Breast epithelium (tissue), 4 donors: ENCODE measurements around the gene COBLL1. TPM values are rescaled to one million over a fixed set of nuclear protein-coding genes. Genes with fewer than 3 reads are reported as not detected.

Experiments
- DNase-seq, 2 donors: peaks; one replicate each; pipeline ENCODE4 v3.0.0-alpha.2; 2019; ENCODE audit warnings: low spot score in 2 of 2
- H3K27ac ChIP-seq, 2 donors: fragments of 200-600 bp; sonication (generic) in 1 of 2; one replicate each; pipeline ENCODE4 v1.5.1; 2016 to 2019; ENCODE audit warnings: mild to moderate bottlenecking in 1 of 2
- H3K27me3 ChIP-seq, 2 donors: fragments of 200-600 bp; sonication (generic) in 1 of 2; one replicate each; pipeline versions ENCODE4 v1.5.1 to v1.6.0; 2017 to 2019; ENCODE audit warnings: control low read depth in 1 of 2, mild to moderate bottlenecking in 1 of 2
- H3K36me3 ChIP-seq: fragments of 200-600 bp; one replicate; pipeline ENCODE4 v1.5.1; 2019
- H3K4me1 ChIP-seq, 2 donors: fragments of 200-600 bp; sonication (generic); one replicate each; pipeline ENCODE4 v1.5.1; 2016 to 2019; ENCODE audit warnings: control low read depth in 1 of 2
- H3K4me3 ChIP-seq, 3 donors: fragments of 200-600 bp; sonication (generic); 1 replicate in 2 of 3; 2 replicates in 1 of 3; pipeline ENCODE4 v1.5.1; 2016 to 2019; ENCODE audit warnings: mild to moderate bottlenecking in 3 of 3, moderate library complexity in 2 of 3
- H3K9me3 ChIP-seq, 2 donors: fragments of 200-600 bp; sonication (generic) in 1 of 2; one replicate each; pipeline ENCODE4 v1.5.1; 2016 to 2019; ENCODE audit warnings: control low read depth in 1 of 2
- CTCF ChIP-seq, 3 donors: fragments of 450-650 bp; IDR thresholded peaks; one replicate each; pipeline ENCODE4 v1.5.1; 2016 to 2017; ENCODE audit warnings: antibody characterized with exemption in 3 of 3, mild to moderate bottlenecking in 3 of 3, moderate library complexity in 3 of 3
- POLR2A ChIP-seq: fragments of 450-650 bp; IDR thresholded peaks from one replicate; pipeline ENCODE4 v1.6.1; 2016; ENCODE audit warnings: antibody characterized with exemption, mild to moderate bottlenecking, moderate library complexity
- POLR2AphosphoS5 ChIP-seq, 3 donors: sonication (generic); formaldehyde crosslinking; IDR thresholded peaks; one replicate each; pipeline ENCODE4 v1.6.1; 2017; ENCODE audit warnings: antibody characterized with exemption in 3 of 3
- intact Hi-C: fragments of 100-400 bp; cut with DNase I; formaldehyde crosslinking; loops from one replicate; pipeline ENCODE4 v1.15.1; 2023; ENCODE audit warnings: low total_unique reads
- total RNA-seq, 3 donors: library from RNA; depleted of rRNA; stranded (reverse); fragments of >200 nt; gene quantifications; one replicate each; pipeline ENCODE4 v1.1.0, GENCODE V29; 2016

Gene COBLL1
- total RNA-seq, 3 donors from 2014 or later = 43.6 to 92.8 (median 75.8) TPM

GRCh38 chr2:164747783-164748433 lies 93.7 kb downstream of the COBLL1 start:
- Histone ChIP-seq H3K4me1 (no peaks in the 10 kb centered on the region), H3K4me3 (no peak overlapping the region), H3K27me3 (no peaks in the 10 kb centered on the region), H3K27ac (no peak overlapping the region), H3K9me3 (no peaks in the 10 kb centered on the region), H3K36me3 (no peaks in the 10 kb centered on the region)
- no peak for TF ChIP-seq POLR2A
- TF ChIP-seq POLR2AphosphoS5 (IDR thresholded peaks at IDR 0.05) = no peak
- TF ChIP-seq CTCF (IDR thresholded peaks at IDR 0.05) = no peak
- no peak for DNase-seq
- intact Hi-C loops = no loop called here

- H3K27me3 ChIP-seq = no peaks in the 10 kb centered on the region
- TF ChIP-seq CTCF (IDR thresholded peaks at IDR 0.05) (no peak), POLR2AphosphoS5 (IDR thresholded peaks at IDR 0.05) (no peak), POLR2A (no peak)
- H3K36me3 ChIP-seq = no peaks in the 10 kb centered on the region
- H3K4me3 ChIP-seq = no peak overlapping the region
- no peak for DNase-seq
- H3K9me3 ChIP-seq = no peaks in the 10 kb centered on the region
- H3K27ac ChIP-seq = no peak overlapping the region
- no peaks in the 10 kb centered on the region for H3K4me1 ChIP-seq
- intact Hi-C loops = no loop called here
These were observed 94.5 kb downstream of the COBLL1 start for GRCh38 chr2:164747140-164747539.

- Histone ChIP-seq H3K36me3 (no peaks in the 10 kb centered on the region), H3K27ac (no peak overlapping the region), H3K9me3 (no peaks in the 10 kb centered on the region), H3K4me1 (no peaks in the 10 kb centered on the region), H3K4me3 (no peak overlapping the region), H3K27me3 (no peaks in the 10 kb centered on the region)
- intact Hi-C loops = no loop called here
- DNase-seq = no peak
- TF ChIP-seq POLR2AphosphoS5 (IDR thresholded peaks at IDR 0.05) (no peak), CTCF (IDR thresholded peaks at IDR 0.05) (no peak), POLR2A (no peak)
These were observed 94.9 kb downstream of the COBLL1 start for GRCh38 chr2:164746713-164747112.

- intact Hi-C loops = no loop called here
- H3K27ac ChIP-seq = no peak overlapping the region
- DNase-seq = no peak
- no peak overlapping the region for H3K4me3 ChIP-seq
- no peaks in the 10 kb centered on the region for H3K27me3 ChIP-seq
- TF ChIP-seq CTCF (IDR thresholded peaks at IDR 0.05) (no peak), POLR2AphosphoS5 (IDR thresholded peaks at IDR 0.05) (no peak), POLR2A (no peak)
- H3K4me1 ChIP-seq = no peaks in the 10 kb centered on the region
- no peaks in the 10 kb centered on the region for H3K36me3 ChIP-seq
- H3K9me3 ChIP-seq = no peaks in the 10 kb centered on the region
These were observed 96.4 kb downstream of the COBLL1 start for GRCh38 chr2:164745012-164745797.

- TF ChIP-seq POLR2A (no peak), CTCF (IDR thresholded peaks at IDR 0.05) (no peak), POLR2AphosphoS5 (IDR thresholded peaks at IDR 0.05) (no peak)
- no peaks in the 10 kb centered on the region for H3K4me1 ChIP-seq
- H3K27me3 ChIP-seq = no peaks in the 10 kb centered on the region
- no peaks in the 10 kb centered on the region for H3K36me3 ChIP-seq
- intact Hi-C loops = no loop called here
- DNase-seq = no peak
- no peak overlapping the region for H3K27ac ChIP-seq
- no peaks in the 10 kb centered on the region for H3K9me3 ChIP-seq
- no peak overlapping the region for H3K4me3 ChIP-seq
These were observed 98.8 kb downstream of the COBLL1 start for GRCh38 chr2:164742738-164743317.
